ENCODE data around the gene RTRAF. TPM values are rescaled to one million over a fixed set of nuclear protein-coding genes. Genes with fewer than 3 reads are reported as not detected.

RTRAF gene
- total and polyA plus RNA-seq, 10 of the 15 experiments (the other 5 are each of a cell fraction or from before 2014, with no cell fraction given), result 248 to 540 (median 368) TPM

DNA sequence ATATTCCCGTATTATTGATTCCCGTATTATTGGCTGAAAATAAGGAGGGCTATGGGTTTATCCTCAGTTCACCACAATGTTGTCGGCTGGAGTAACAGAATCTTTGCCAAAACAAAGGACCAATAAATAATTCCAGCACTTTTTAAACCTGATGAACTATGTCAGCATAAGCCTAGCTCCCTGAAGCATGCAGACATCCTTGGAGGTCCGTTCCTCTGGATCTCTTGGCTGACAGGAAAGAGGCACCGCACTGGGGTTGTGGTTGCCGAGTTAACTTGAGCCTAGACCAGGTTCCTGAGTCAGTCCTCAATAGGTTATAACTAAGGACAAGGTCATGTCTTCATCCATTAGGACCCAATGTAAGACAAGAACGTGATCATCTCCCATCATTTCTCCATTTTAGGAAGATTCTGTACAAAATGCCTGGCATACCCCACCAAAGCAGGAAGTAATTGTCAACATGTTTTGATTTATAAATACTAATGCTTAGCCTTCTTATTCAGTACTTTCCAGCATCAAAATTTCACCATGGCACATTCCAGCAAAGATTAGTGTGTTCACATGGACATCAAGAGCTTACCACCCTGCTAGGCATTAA is 43.0 kb downstream of the RTRAF start:
- Histone ChIP-seq H3K36me3 (ENCODE audit: control insufficient read depth in 2 of 2, insufficient read depth in 2 of 2, low read length in 1 of 2) (no peaks in the 10 kb centered on the region), H3K4me2 (ENCODE audit: control insufficient read depth, insufficient read depth) (no peak overlapping the region), H3K9ac (ENCODE audit: control insufficient read depth, insufficient read depth, low read length) (no peak overlapping the region), H3K79me2 (ENCODE audit: control insufficient read depth, insufficient read depth, low read length) (no peaks in the 10 kb centered on the region), H3K27ac (ENCODE audit: control insufficient read depth, insufficient read depth) (no peak overlapping the region), H2AFZ (ENCODE audit: control insufficient read depth, low read depth, low read length) (no peak overlapping the region), H4K20me1 (ENCODE audit: control insufficient read depth, insufficient read depth) (no peaks in the 10 kb centered on the region), H3K27me3 (replicated peaks in 1 of 2; ENCODE audit: control insufficient read depth in 2 of 2, insufficient read depth in 2 of 2, low read length in 1 of 2) (no peaks in the 10 kb centered on the region), H3K4me3 (no peak overlapping the region), H3K4me1 (ENCODE audit: control insufficient read depth, insufficient read depth, low read length) (no peaks in the 10 kb centered on the region), H3K9me3 (replicated peaks; ENCODE audit: control insufficient read depth, insufficient read depth, low read length) (no peaks in the 10 kb centered on the region; the same call in 2 of the 3 replicates)
- BruUV-seq (replicated peaks), result no TSS peak
- TF ChIP-seq EZH2 (IDR thresholded peaks at IDR 0.05; ENCODE audit: borderline replicate concordance, control insufficient read depth, low read depth, low read length) (no peak), SUPT20H (IDR thresholded peaks at IDR 0.05; ENCODE audit: borderline replicate concordance, control insufficient read depth, low read depth, low read length) (no peak), CUX1 (IDR thresholded peaks at IDR 0.05; ENCODE audit: insufficient replicate concordance, low read depth, low read length) (no peak), PKNOX1 (IDR thresholded peaks at IDR 0.05) (no peak), RBBP5 (conservative IDR thresholded peaks at IDR 0.05) (no peak), MYB (IDR thresholded peaks at IDR 0.05; ENCODE audit: borderline replicate concordance, low read depth, low read length) (no peak), CBFB (IDR thresholded peaks at IDR 0.05; ENCODE audit: low read depth) (no peak), TCF12 (IDR thresholded peaks at IDR 0.05; ENCODE audit: low read depth, low read length) (no peak), DPF2 (IDR thresholded peaks at IDR 0.05) (no peak), USF2 (IDR thresholded peaks at IDR 0.05; ENCODE audit: borderline replicate concordance, low read depth, low read length) (no peak), ZNF217 (IDR thresholded peaks at IDR 0.05) (no peak), IRF4 (IDR thresholded peaks at IDR 0.05; ENCODE audit: low read depth, low read length) (no peak)
- TF ChIP-seq, protein P1, sequence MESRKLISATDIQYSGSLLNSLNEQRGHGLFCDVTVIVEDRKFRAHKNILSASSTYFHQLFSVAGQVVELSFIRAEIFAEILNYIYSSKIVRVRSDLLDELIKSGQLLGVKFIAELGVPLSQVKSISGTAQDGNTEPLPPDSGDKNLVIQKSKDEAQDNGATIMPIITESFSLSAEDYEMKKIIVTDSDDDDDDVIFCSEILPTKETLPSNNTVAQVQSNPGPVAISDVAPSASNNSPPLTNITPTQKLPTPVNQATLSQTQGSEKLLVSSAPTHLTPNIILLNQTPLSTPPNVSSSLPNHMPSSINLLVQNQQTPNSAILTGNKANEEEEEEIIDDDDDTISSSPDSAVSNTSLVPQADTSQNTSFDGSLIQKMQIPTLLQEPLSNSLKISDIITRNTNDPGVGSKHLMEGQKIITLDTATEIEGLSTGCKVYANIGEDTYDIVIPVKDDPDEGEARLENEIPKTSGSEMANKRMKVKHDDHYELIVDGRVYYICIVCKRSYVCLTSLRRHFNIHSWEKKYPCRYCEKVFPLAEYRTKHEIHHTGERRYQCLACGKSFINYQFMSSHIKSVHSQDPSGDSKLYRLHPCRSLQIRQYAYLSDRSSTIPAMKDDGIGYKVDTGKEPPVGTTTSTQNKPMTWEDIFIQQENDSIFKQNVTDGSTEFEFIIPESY (IDR thresholded peaks at IDR 0.05), result no peak
- 60% methylated on average over 7 of the region's 7 CpGs for WGBS (ENCODE audit: insufficient coverage, insufficient replicate concordance, low lambda C conversion rate, missing lambda C conversion rate)
- ChIA-PET RAD21 (ENCODE audit: unreplicated experiment) (no interaction called here), SMC1A (ENCODE audit: uncharacterized antibody, unreplicated experiment) (no interaction called here), CTCF (interaction anchor here (1.0 to 1.9 kb wide), 2 partner anchors 13 to 37 kb away, joined by 4 read pairs; no protein-coding TSS in a partner anchor), POLR2A (no interaction called here)
- DNase-seq (ENCODE audit: low read depth, low spot score) (no peak), ATAC-seq (no peak), FAIRE-seq (no peak)
- intact Hi-C loops (cut with micrococcal nuclease; ENCODE audit: unreplicated experiment) (no loop called here), in situ Hi-C loops (cut with MboI) (no loop called here)
